Thyroid gland (tissue), 4 donors: ENCODE data around the gene RHBDL2. TPM values are rescaled to one million over a fixed set of nuclear protein-coding genes. Genes with fewer than 3 reads are reported as not detected.

Source experiments
- DNase-seq, 2 donors: peaks; one replicate each; pipeline ENCODE4 v3.0.0-alpha.2; 2019
- H3K27ac ChIP-seq, 3 donors: fragments of 200-600 bp; sonication (generic); 1 replicate in 2 of 3; 2 replicates in 1 of 3; pipeline ENCODE4 v1.5.1; 2016 to 2019; ENCODE audit warnings: mild to moderate bottlenecking in 1 of 3, moderate library complexity in 1 of 3
- H3K27me3 ChIP-seq: fragments of 200-600 bp; sonication (generic); one replicate; pipeline ENCODE4 v1.5.1; 2019
- H3K36me3 ChIP-seq, 2 donors: fragments of 200-600 bp; sonication (generic); one replicate each; pipeline ENCODE4 v1.5.1; 2016 to 2019
- H3K4me1 ChIP-seq, 2 donors: fragments of 200-600 bp; sonication (generic); one replicate each; pipeline ENCODE4 v1.5.1; 2017 to 2019
- H3K4me3 ChIP-seq, 3 donors: fragments of 200-600 bp; sonication (generic); replicated peaks in 1 of 3; 1 replicate in 2 of 3; 2 replicates in 1 of 3; pipeline ENCODE4 v1.5.1; 2016; ENCODE audit warnings: mild to moderate bottlenecking in 1 of 3
- H3K9me3 ChIP-seq: fragments of 200-600 bp; sonication (generic); one replicate; pipeline ENCODE4 v1.5.1; 2017
- POLR2A ChIP-seq, 2 donors: fragments of 450-650 bp; IDR thresholded peaks; one replicate each; pipeline ENCODE4 v1.6.1; 2017; ENCODE audit warnings: antibody characterized with exemption in 2 of 2, mild to moderate bottlenecking in 2 of 2, moderate library complexity in 1 of 2
- WGBS, 2 donors: methylation state at CpG; one replicate each; pipeline ENCODE4 v1.1.5; 2017; 5-methylcytosine and 5-hydroxymethylcytosine counted together
- intact Hi-C: fragments of 100-400 bp; cut with DNase I; formaldehyde crosslinking; loops from one replicate; pipeline ENCODE4 v1.15.1; 2023
- total RNA-seq, 4 donors: library from RNA; depleted of rRNA; stranded (reverse); fragments of >200 nt; gene quantifications; one replicate each; pipeline ENCODE4 v1.2.3, GENCODE V29; 2016
- TF ChIP-seq, protein P1 (sequence below), 6 experiments: fragments of 200-600 bp in 3 of 6; fragments of 450-650 bp in 3 of 6; sonication (generic) in 3 of 6; IDR thresholded peaks; one replicate each; pipeline ENCODE4 v1.5.1; 2016 to 2019; ENCODE audit warnings: antibody characterized with exemption in 6 of 6, mild to moderate bottlenecking in 2 of 6, inconsistent platforms in 1 of 6, moderate library complexity in 1 of 6

The RHBDL2 gene
- total RNA-seq, 4 donors from 2014 or later = not detected

DNA sequence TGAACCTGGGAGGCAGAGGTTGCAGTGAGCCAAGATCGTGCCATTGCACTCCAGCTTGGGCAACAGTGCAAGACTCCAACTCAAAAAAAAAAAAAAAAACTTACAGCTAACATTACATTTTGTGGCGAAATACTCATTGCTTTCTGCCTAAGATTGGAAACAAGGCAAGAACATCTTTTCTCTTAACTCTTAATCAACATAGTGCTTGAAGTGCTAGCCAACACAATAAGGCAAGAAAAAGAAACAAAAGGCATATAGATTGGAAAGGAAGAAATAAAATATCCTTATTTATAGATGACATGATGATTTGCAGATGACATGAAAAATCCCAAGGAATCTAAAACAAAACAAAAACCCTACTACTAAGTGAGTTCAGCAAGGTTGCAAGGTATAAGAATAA lies 35.6 kb downstream of the RHBDL2 start:
- 97 to 100% methylated on average over 2 of the region's 2 CpGs for WGBS, 2 donors
- Histone ChIP-seq H3K27ac (no peak overlapping the region), H3K4me3 (no peak overlapping the region), H3K36me3 (no peaks in the 10 kb centered on the region), H3K4me1 (no peaks in the 10 kb centered on the region), H3K9me3 (no peaks in the 10 kb centered on the region), H3K27me3 (no peaks in the 10 kb centered on the region)
- intact Hi-C loops = no loop called here
- TF ChIP-seq, protein P1, sequence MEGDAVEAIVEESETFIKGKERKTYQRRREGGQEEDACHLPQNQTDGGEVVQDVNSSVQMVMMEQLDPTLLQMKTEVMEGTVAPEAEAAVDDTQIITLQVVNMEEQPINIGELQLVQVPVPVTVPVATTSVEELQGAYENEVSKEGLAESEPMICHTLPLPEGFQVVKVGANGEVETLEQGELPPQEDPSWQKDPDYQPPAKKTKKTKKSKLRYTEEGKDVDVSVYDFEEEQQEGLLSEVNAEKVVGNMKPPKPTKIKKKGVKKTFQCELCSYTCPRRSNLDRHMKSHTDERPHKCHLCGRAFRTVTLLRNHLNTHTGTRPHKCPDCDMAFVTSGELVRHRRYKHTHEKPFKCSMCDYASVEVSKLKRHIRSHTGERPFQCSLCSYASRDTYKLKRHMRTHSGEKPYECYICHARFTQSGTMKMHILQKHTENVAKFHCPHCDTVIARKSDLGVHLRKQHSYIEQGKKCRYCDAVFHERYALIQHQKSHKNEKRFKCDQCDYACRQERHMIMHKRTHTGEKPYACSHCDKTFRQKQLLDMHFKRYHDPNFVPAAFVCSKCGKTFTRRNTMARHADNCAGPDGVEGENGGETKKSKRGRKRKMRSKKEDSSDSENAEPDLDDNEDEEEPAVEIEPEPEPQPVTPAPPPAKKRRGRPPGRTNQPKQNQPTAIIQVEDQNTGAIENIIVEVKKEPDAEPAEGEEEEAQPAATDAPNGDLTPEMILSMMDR (IDR thresholded peaks at IDR 0.05) = no peak
- no peak for TF ChIP-seq POLR2A (IDR thresholded peaks at IDR 0.05)
- no peak for DNase-seq

DNA sequence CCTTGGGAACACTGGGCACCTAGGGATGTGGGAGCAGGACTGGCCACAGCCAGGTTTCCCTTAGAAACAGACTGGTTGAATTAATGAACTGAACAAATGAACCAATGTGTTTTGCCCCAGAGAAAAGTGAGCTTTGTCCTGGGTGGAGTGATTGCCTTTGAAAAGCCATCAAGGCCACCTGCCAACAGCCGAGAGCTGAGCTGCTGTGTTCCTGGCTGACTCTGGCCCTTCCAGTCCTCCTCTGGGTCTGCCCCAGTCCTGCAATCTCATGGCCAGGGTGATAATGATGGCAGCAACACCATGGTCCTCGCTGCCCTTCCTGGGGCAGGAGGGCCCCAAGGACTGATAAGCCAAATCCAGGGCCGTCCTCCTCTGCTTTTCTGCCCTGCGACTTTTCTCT lies 42.1 kb downstream of the RHBDL2 start:
- no peaks in the 10 kb centered on the region for H3K36me3 ChIP-seq
- intact Hi-C loops = no loop called here
- no peak for TF ChIP-seq POLR2A (IDR thresholded peaks at IDR 0.05)
- TF ChIP-seq, protein P1 (IDR thresholded peaks at IDR 0.05) = no peak

DNA sequence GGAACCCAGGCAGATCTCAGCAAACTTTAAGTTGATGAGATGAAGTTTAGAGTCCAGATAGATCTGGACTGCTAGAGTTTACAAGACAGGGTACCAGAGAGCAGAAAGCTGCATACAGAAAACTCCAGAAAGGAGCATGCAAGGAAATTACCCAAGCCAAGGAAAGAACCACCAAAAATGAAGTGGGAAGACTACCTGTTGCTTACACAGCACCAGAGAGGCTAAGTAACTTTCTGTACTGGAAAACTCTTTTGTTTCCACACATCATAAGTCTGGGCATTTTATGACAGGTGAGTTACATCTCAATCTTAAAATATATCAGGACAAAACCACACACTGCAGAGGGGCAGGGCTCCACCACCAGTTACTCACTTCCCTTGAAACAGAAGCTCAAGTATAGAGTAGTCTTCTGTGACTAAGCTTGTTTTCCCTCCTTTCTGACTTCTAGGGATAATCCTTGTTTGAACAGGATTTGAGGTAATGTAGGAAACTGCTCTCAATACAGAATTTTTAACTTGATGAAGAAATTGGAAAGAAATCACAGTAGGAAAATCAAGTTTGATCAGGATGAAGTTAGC lies 42.9 kb downstream of the RHBDL2 start:
- H3K36me3 ChIP-seq = no peaks in the 10 kb centered on the region
- TF ChIP-seq, protein P1 (IDR thresholded peaks at IDR 0.05) = no peak
- TF ChIP-seq POLR2A (IDR thresholded peaks at IDR 0.05) = no peak
- no peak overlapping the region for H3K4me3 ChIP-seq
- no peaks in the 10 kb centered on the region for H3K9me3 ChIP-seq
- intact Hi-C loops = no loop called here
- H3K4me1 ChIP-seq = no peaks in the 10 kb centered on the region
- H3K27me3 ChIP-seq = no peaks in the 10 kb centered on the region
- DNase-seq = no peak
- no peak overlapping the region for H3K27ac ChIP-seq

More for the DNA sequence above, 42.1 kb downstream of the RHBDL2 start:
- Histone ChIP-seq H3K9me3 (no peaks in the 10 kb centered on the region), H3K27me3 (no peaks in the 10 kb centered on the region), H3K4me1 (no peaks in the 10 kb centered on the region), H3K4me3 (no peak overlapping the region), H3K27ac (no peak overlapping the region)
- WGBS, 2 donors = 85% methylated on average over 3 of the region's 4 CpGs
- DNase-seq = no peak

DNA sequence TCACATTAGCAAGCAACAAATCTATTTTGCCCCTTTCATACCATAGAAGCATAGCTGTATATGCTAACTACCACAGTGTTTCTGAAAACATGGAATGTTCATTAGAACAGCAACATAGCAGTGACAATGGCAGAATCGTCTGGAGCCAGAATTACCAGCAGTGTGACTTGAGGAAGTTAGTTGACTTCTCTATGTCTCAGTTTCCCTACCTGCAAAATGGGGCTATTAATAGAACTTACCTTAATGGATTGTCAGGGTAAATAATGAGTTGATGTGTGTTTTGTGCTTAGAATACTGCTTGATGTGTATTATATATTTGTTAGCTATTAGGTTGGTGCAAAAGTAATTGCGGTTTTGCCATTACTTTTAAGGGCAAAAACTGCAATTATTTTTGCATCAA lies 45.5 kb downstream of the RHBDL2 start:
- TF ChIP-seq POLR2A (IDR thresholded peaks at IDR 0.05) = no peak
- TF ChIP-seq, protein P1 (IDR thresholded peaks at IDR 0.05) = no peak
- Histone ChIP-seq H3K27ac (no peak overlapping the region), H3K9me3 (no peaks in the 10 kb centered on the region), H3K27me3 (no peaks in the 10 kb centered on the region), H3K4me3 (no peak overlapping the region), H3K4me1 (no peaks in the 10 kb centered on the region), H3K36me3 (no peaks in the 10 kb centered on the region)
- no peak for DNase-seq
- WGBS, 2 donors = 89 to 94% methylated on average over 2 of the region's 2 CpGs
- intact Hi-C loops = no loop called here

DNA sequence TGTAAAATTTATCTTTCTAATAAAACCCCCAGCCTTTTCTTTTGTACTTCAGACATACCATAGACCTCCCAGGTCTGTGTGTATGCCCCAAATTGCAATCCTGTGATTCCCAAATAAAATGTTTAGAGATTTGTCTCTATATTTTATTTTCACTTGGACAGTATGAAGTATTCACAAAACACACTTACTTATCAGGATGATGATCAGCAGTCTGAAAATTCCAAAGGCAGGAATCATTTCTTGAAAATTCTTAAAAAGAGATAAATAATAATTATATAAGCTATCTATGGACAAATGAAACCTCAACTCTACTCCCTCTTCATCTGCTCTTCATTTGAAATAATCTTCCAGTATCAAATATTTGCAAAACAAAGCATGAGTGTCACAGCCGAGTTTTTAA lies 48.7 kb downstream of the RHBDL2 start:
- Histone ChIP-seq H3K27ac (no peak overlapping the region), H3K4me1 (no peaks in the 10 kb centered on the region), H3K9me3 (no peaks in the 10 kb centered on the region), H3K27me3 (no peaks in the 10 kb centered on the region), H3K4me3 (no peak overlapping the region), H3K36me3 (no peaks in the 10 kb centered on the region)
- no peak for DNase-seq
- intact Hi-C loops = no loop called here
- no peak for TF ChIP-seq POLR2A (IDR thresholded peaks at IDR 0.05)
- TF ChIP-seq, protein P1 (IDR thresholded peaks at IDR 0.05) = no peak
- WGBS, 2 donors = 84 to 86% methylated on average over 1 of the region's 1 CpG
